Testis (tissue), 2 donors: ENCODE measurements around the gene GIPC2.

ENCODE experiments used
- CTCF ChIP-seq, 3 experiments: fragments of 450-650 bp in 2 of 3; fragments of 200-600 bp in 1 of 3; sonication (generic) in 1 of 3; IDR thresholded peaks; one replicate each; pipeline ENCODE4 v1.5.1; 2016 to 2019; ENCODE audit warnings: antibody characterized with exemption in 3 of 3, mild to moderate bottlenecking in 2 of 3, moderate library complexity in 1 of 3
- POLR2A ChIP-seq: fragments of 450-650 bp; IDR thresholded peaks from one replicate; pipeline ENCODE4 v1.6.1; 2017; ENCODE audit warnings: antibody characterized with exemption, mild to moderate bottlenecking, moderate library complexity

DNA sequence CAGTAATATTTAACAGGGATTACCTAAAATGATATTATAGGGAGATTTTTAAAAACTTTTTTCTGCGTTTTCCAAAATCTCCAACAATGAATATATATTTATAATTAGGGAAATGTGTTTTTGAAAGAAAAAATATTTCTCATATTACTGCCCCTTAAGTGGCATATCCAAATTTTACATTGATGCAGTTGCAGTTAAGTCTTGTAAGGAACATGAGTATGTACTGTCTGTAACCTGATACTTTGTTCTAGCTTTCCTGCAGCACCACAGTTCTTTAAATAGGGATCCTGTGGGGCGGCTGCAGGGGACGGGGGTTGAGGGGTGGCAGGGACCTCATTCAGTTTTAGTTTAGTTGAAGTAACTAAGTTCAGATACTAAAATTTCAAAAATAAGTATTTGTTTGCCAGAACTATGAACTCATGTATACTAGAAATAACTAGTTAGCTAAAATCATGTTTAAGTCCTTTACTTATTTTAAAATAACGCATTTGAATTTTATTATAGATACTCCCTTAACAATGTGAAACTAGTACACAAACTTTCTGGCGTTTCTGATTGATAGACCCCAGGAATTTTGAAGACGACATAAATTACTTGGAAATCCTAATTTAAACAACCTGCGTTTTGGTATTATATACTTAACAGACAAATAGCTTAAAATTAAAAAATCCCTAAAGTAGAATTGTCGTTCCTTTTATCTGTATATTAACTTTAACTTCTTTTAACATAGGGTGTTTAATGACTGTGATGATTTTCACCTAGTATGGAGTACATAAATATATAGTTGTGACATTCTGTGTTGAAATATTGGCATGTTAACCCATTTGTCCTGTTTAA lies 41.7 kb upstream of the GIPC2 start:
- no peak for TF ChIP-seq POLR2A
- TF ChIP-seq CTCF (IDR thresholded peaks at IDR 0.05) = no peak
